ENCODE measurements around the gene FGF14.

GRCh38 chr13:101925731-101926130 lies 476.1 kb downstream of the FGF14 start:
- no peak for TF ChIP-seq CTCF (optimal IDR thresholded peaks at IDR 0.05 in 1 of 3, IDR thresholded peaks at IDR 0.05 in 1 of 3, conservative IDR thresholded peaks at IDR 0.05 in 1 of 3; ENCODE audit: extremely low read depth in 1 of 3, insufficient read depth in 2 of 3, low read length in 3 of 3)
- no peak for TF ChIP-seq EZH2 (IDR thresholded peaks at IDR 0.05; ENCODE audit: low read length)

Data from keratinocyte (primary cell).